Measurements from ENCODE around the gene ATMIN.
A peak's percentile ranks its signal among the peaks of the same experiment; 100 is the strongest.

- no peak for TF ChIP-seq CTCF (IDR thresholded peaks at IDR 0.05; ENCODE audit: low read depth, low read length)
- peak; percentile 77 for TF ChIP-seq POLR2A (IDR thresholded peaks at IDR 0.05; ENCODE audit: extremely low read depth, insufficient read length)
- peak; percentile 55 for TF ChIP-seq MAX (IDR thresholded peaks at IDR 0.05; ENCODE audit: low read depth, low read length)
- no peak; the same call in 1 of the 2 replicates for TF ChIP-seq MYC (IDR thresholded peaks at IDR 0.05; ENCODE audit: low read depth, low read length)
Measured at GRCh38 chr16:81077076-81077940, 41.7 kb downstream of the ATMIN start, which contains the start of gene C16orf46.

Measured in NB4 (cell line).